ENCODE results near the gene SNPH.

Gene SNPH

DNA sequence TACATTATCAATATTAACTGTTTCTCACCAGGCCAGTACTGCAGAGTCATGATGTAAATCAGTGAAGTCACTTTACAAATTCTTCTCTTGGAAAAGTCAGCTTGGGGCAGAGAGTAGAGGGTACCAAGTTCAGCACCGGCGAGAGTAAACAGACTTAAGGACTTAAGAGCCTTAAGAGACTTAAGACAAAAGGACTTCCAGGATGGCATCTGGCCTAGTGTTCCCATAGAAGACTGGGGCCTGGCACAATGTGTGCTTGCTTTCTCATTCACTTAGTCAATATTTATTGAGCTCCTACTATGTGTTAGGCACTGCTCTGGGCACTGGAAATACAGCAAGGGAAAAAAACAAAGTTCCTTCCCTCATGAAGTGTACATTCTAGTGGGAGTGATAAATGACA is 1.4 kb upstream of the SNPH start:
- DNase-seq (ENCODE audit: low read depth in 2 of 2): no peak

GRCh38 chr20:1265226-1265915 is 723 bp upstream of the SNPH start:
- no peak for DNase-seq (ENCODE audit: low read depth in 2 of 2)

- DNase-seq (ENCODE audit: low read depth in 2 of 2): no peak
These were observed 253 bp upstream of the SNPH start for GRCh38 chr20:1265916-1266166.

DNA sequence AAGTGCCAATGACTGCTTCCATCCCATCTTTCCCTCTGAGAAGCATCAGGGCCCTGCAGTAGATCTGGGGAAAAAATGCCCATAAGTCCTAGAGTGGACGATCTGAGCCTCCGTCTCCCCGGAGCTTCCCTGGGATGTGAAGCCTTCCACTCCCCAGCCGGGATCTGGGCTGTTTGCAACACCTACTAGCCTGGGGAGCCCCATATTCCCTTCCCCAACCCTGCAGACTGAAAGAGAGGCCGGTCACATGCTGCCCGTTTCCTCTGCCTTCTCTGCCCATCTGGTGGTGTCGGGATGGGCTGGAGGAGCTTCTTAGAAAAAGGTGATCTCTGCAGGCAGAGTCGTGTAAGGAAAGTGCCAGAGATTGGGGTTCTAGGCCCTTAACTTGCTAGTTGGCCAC is 1.1 kb downstream of the SNPH start:
- DNase-seq (ENCODE audit: low read depth in 2 of 2): no peak

- no peak for DNase-seq (ENCODE audit: low read depth in 2 of 2)
These were observed 1.8 kb downstream of the SNPH start for GRCh38 chr20:1267809-1268374.

DNA sequence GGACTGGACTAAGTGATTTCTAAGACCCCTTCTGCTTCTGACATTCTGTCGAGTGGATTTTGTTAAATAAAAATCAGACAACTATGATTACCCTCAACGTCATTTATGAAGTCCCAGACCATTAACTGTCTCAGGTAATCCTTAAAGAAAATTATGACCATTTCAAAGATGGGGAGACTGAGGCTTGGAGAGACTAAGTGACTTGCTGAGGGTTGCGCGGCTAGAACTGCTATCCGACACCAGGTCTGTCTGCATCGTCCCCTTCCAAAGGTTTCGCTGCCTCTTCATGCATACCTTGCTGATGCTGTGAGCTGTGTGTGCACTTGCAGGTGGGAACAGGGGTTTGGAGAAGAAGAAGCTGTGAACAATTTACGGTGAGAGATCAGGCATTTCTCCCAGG is 3.1 kb downstream of the SNPH start:
- DNase-seq (ENCODE audit: low read depth in 2 of 2): no peak

- no peak for DNase-seq (ENCODE audit: low read depth in 2 of 2)
These were observed 3.8 kb downstream of the SNPH start for GRCh38 chr20:1269850-1270249.

- no peak for DNase-seq (ENCODE audit: low read depth in 2 of 2)
These were observed 6.4 kb downstream of the SNPH start for GRCh38 chr20:1272368-1273100.

GRCh38 chr20:1273366-1273765 is 7.3 kb downstream of the SNPH start:
- no peak for DNase-seq (ENCODE audit: low read depth in 2 of 2)

DNA sequence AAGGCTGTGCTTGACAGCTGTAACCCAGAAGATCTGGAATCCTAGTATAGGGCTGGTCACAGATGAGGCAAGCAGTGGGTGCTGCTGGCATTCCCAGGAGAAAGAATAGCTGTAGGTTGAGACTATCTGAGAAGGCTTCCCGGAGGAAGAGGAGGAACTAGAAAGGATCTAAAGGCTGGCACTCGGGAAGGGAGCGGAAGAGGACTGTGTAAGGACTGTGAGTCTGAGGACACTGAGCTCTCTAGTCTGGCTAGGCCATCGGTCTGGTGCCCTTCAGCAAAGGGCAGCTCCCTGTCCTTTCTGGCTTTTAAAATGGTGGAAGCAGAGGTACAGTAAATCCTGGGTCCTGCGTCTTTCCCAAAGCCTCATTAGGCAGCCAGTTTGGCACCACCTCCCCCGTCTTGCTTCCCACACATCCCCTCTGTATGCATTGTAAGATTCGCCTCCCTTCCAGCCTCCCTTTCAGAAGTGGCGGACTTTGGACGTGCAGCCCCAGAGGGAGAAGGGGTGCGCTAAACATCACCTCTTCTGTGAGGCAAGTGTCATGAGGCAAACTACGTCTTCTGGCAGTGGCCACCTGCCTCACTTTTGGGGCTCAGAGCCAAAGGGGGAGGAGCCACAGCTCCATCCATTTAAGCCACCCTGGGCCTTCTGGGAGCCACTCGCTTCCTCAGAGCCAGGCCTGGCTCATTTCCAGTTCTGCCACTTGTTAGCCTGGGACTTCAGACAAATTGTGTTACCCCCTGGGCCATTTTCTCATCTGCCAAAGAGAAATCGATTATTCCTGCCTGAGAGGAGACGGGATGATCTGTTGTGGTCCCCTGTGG is 8.6 kb downstream of the SNPH start:
- no peak for DNase-seq (ENCODE audit: low read depth in 2 of 2)

- DNase-seq (ENCODE audit: low read depth in 2 of 2): no peak
These were observed 9.8 kb downstream of the SNPH start for GRCh38 chr20:1275919-1276318.

DNA sequence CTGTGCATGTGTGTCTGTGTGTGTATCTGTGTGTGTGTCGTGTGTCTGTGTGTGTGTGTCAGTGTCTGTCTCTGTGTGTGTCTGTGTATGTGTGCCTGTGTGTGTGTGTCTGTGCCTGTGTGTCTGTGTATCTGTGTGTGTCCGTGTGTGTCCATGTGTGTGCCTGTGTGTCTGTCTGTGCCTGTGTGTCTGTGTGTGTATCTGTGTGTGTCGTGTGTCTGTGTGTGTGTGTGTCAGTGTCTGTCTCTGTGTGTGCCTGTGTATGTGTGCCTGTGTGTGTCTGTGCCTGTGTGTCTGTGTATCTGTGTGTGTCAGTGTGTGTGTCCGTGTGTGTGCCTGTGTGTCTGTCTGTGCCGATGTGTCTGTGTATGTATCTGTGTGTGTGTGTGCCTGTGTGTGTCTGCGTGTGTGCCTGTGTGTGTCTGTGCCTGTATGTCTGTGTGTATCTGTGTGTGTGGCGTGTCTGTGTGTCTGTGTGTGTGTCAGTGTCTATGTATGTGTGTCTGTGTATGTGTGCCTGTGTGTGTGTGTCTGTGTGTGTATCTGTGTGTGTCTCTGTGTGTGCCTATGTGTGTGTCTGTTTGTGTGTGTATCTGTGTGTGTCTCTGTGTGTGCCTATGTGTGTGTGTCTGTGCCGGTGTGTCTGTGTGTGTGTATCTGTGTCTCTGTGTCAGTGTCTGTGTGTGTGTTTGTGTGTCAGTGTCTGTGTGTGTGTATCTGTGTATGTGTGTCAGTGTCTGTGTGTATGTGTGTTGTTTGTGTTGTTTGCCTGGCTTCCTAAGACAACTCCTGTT is 11.6 kb downstream of the SNPH start:
- no peak for DNase-seq (ENCODE audit: low read depth in 2 of 2)

- no peak for DNase-seq (ENCODE audit: low read depth in 2 of 2)
These were observed 12.9 kb downstream of the SNPH start for GRCh38 chr20:1278993-1279392.

DNA sequence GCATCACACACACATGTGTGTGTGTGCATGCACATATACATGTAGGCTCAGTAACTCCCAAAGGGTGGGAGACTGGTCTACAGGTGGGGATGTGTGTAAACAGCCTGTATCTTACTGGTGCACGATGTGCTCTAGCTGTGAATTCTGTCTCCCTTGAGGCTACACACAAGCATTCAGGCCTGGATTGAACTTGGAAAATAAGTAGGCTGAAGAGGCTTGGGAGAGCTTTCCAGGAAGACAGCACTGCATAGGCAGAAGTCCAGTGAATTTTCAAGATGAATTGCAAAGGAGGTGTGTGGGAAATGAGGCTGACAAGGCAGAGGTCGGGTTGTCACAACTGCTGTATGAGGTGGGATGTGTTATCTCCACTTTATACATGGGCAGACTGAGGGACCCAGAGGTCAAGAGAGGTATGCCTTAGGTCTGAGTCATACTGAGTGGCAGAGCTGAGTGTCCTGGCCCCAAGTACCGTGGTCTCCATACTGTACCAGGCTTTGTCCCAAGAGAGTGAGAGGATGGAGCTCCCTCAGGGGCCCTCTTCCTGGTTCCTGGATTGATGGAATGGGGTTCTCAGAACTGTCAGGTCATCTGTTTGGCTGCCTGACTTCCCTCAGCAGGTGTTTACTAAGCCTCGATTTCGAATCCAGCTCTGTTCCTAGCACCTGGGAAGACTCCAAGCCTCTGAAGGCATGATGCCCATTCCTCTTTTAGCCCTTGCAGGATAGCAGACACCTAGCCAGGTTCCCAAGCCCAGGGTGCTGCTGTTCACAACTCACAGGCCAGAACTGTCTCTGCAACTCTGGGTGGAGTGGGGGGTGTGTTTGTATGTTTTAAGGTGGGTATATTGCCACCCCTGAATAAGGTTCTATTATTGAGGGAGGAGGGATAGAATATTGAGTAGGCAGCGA is 14.4 kb downstream of the SNPH start:
- no peak for DNase-seq (ENCODE audit: low read depth in 2 of 2)

DNA sequence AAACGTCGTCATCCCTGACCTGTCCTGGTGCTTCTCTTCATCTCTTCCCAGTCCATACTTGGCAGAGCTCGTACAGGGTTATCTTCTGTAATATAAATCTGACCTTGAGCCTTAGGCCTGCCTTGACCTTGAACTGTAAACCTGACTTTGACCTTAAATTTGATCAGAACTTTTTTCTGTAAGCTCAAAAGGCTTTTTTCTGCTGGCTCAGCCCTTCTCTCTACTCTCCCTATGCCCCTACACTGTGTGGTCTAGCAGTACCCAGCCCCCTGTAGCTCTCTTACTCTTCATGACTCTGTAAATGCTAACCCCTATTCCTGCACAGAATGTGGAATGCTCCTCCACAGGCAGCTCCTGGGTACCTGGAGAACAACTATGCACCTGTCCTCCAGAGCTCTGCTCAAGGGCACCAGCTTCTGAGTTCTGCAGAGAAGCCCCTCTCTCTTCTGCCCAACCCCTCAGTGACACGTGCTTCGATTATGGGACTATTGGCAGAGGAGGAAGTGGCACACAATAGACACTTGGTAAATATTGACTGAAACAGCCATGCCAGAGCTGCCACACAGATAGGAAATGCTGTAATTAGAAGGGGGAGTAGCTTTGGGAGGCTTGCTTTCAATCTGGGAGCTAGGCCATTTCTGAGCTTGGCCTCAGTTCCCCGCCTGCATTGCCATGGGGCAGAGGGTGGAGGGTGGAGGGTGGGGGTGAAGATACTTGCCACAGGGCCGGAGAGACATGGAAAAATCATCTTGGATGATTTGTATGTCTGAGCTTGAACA is 15.4 kb downstream of the SNPH start:
- no peak for DNase-seq (ENCODE audit: low read depth in 2 of 2)

- no peak for DNase-seq (ENCODE audit: low read depth in 2 of 2)
These were observed 16.9 kb downstream of the SNPH start for GRCh38 chr20:1282966-1283365.

- no peak for DNase-seq (ENCODE audit: low read depth in 2 of 2)
These were observed 17.7 kb downstream of the SNPH start for GRCh38 chr20:1283522-1284510.

- no peak for DNase-seq (ENCODE audit: low read depth in 2 of 2)
These were observed 20.4 kb downstream of the SNPH start for GRCh38 chr20:1286267-1287024.

All from activated CD8-positive, alpha-beta memory T cell treated with anti-CD3 and anti-CD28 coated beads for 4 hours (primary cell).